Kidney (tissue), 14 donors: ENCODE data around the gene SF3A1. TPM values are rescaled to one million over a fixed set of nuclear protein-coding genes. Genes with fewer than 3 reads are reported as not detected.
A peak's percentile ranks its signal among the peaks of the same experiment; 100 is the strongest.

Experiments used
- DNase-seq, 5 donors: peaks; one replicate each; pipeline ENCODE4 v3.0.0-alpha.2; 2013 to 2020
- FAIRE-seq: peaks from 2 replicates; lab custom pipeline; 2012; peaks lifted over from hg19 to GRCh38; lab: Jason Lieb, UNC
- H3K27ac ChIP-seq, 2 donors: one replicate each; pipeline ENCODE4 v1.7.0; 2013; ENCODE audit warnings: low read depth in 2 of 2, low read length in 2 of 2, inconsistent platforms in 1 of 2
- H3K27me3 ChIP-seq: one replicate; pipeline ENCODE4 v1.7.1; 2013; ENCODE audit warnings: low read length, inconsistent platforms; ENCODE audit not compliant: control insufficient read depth, insufficient read depth
- H3K36me3 ChIP-seq, 3 donors: one replicate each; pipeline versions ENCODE4 v1.7.0 to v1.7.1; 2013; ENCODE audit warnings: low read length in 3 of 3, control low read depth in 1 of 3, inconsistent platforms in 1 of 3; ENCODE audit not compliant: insufficient read depth in 3 of 3, control insufficient read depth in 2 of 3
- H3K4me1 ChIP-seq, 3 donors: one replicate each; pipeline versions ENCODE4 v1.7.0 to v1.7.1; 2013; ENCODE audit warnings: low read length in 3 of 3, inconsistent platforms in 1 of 3, low read depth in 1 of 3; ENCODE audit not compliant: control insufficient read depth in 2 of 3, insufficient read depth in 2 of 3
- H3K4me3 ChIP-seq, 3 donors: one replicate each; pipeline versions ENCODE4 v1.7.0 to v1.8.1; 2013; ENCODE audit warnings: low read length in 3 of 3, control low read depth in 1 of 3, inconsistent platforms in 1 of 3
- H3K9ac ChIP-seq, 3 donors: one replicate each; pipeline versions ENCODE4 v1.7.0 to v1.7.1; 2013; ENCODE audit warnings: low read length in 3 of 3, control low read depth in 1 of 3, inconsistent platforms in 1 of 3
- H3K9me3 ChIP-seq, 3 donors: one replicate each; pipeline versions ENCODE4 v1.7.0 to v1.7.1; 2013; ENCODE audit warnings: low read length in 3 of 3, control low read depth in 1 of 3, inconsistent platforms in 1 of 3; ENCODE audit not compliant: control insufficient read depth in 2 of 3, insufficient read depth in 1 of 3
- CTCF ChIP-seq: IDR thresholded peaks from 3 replicates; pipeline ENCODE4 v1.5.1; 2012; ENCODE audit warnings: mild to moderate bottlenecking, moderate library complexity, borderline replicate concordance; ENCODE audit not compliant: insufficient read depth; ENCODE audit errors: extremely low read depth
- intact Hi-C: fragments of 100-400 bp; cut with DNase I; formaldehyde crosslinking; loops from one replicate; pipeline ENCODE4 v1.11.1; 2022
- polyA plus RNA-seq: library from polyadenylated mRNA; stranded (reverse); fragments of 350-450 nt; fragmentation: Illumina TruSeq; extraction: RNeasy Lipid Tissue Mini Kit (QIAGEN cat#74804); gene quantifications from one replicate; pipeline ENCODE4 v1.2.3, GENCODE V29; 2014; ENCODE audit warnings: low read depth, low replicate concordance; ENCODE audit not compliant: insufficient read depth
- total RNA-seq: library from RNA; stranded (reverse); fragmentation: NEBNext Ultra II Directional; extraction: Animal tissue kit (Norgen Biotek cat#: 25700); gene quantifications from one replicate; pipeline ENCODE4 v1.2.1, GENCODE V29; 2021
- donor health status: control.
- donor health status: control.
- donor health status: control.
- donor health status: control.
- donor health status: control.
- donor health status: DM: yes; HTN: yes; CAD: no.
- donor health status: Normal renal cell carcinoma (clear cell type).

The SF3A1 gene
- total and polyA plus RNA-seq, 2 donors from 2014 or later = 23.7 to 179 TPM

- no peak for FAIRE-seq
- Histone ChIP-seq H3K9ac (peak overlapping the region in 2 of 3 donors; percentile 23 to 44), H3K27ac (peak overlapping the region in 1 of 2 donors; percentile 63), H3K27me3 (no peaks in the 10 kb centered on the region), H3K4me1 (peaks cover 8 to 88% (median 76%) of the 10 kb centered on the region in 3 donors), H3K9me3 (no peaks in the 10 kb centered on the region), H3K4me3 (peak overlapping the region in 1 of 3 donors; percentile 11), H3K36me3 (peaks cover 0 to 11% (median 10%) of the 10 kb centered on the region in 3 donors)
- DNase-seq = no peak
- intact Hi-C loops = no loop called here
- TF ChIP-seq CTCF = no peak
Observed at GRCh38 chr22:30307041-30307574, 49.6 kb downstream of the SF3A1 start.

- no peak for TF ChIP-seq CTCF
- no peaks in the 10 kb centered on the region for H3K27me3 ChIP-seq
- intact Hi-C loops = no loop called here
- FAIRE-seq = no peak
- no peak for DNase-seq
- H3K4me3 ChIP-seq = no peak overlapping the region
- H3K9ac ChIP-seq = peak overlapping the region in 1 of 3 donors; percentile 44
- H3K4me1 ChIP-seq = peaks cover 8 to 88% (median 76%) of the 10 kb centered on the region in 3 donors
- H3K9me3 ChIP-seq = no peaks in the 10 kb centered on the region
- H3K27ac ChIP-seq = peak overlapping the region; percentile 63 to 88
- H3K36me3 ChIP-seq = peaks cover 0 to 13% (median 10%) of the 10 kb centered on the region in 3 donors
Observed at GRCh38 chr22:30306627-30307011, 50.1 kb downstream of the SF3A1 start.

DNA sequence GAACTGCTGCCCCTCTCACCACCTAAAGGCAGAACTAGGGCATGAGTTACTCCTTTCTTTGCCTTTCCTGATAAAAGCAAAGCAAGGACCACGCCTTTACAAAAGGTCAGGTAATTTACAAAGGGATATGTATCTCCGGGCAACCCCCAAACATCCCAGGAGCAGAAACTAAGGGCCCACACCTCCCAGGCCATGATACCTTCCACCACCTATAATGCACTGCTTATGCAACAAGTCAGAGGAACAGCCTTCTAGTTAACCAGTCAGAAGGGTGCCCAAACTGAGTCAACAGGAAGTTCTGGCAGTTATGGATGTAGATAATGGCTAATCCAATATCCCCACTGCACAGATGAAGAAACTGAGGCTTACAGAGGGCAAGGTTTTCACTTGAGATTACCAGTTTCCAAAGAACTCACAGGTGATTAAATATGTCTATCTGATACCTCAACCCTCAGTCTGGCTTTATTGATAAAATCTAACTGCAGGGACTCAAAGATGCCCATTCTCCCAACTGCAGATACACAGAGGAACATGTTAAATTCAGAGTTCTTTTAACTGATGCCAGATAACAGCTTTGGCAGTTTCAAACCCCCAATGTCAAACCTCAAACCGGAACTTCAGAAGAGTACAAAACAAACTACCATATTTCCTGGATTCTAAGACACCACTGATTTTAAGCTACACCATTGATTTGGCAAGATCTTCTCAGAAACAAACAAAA, 50.6 kb downstream of the SF3A1 start:
- Histone ChIP-seq H3K4me3 (peak overlapping the region in 1 of 3 donors; percentile 7), H3K36me3 (peaks cover 0 to 17% (median 10%) of the 10 kb centered on the region in 3 donors), H3K27me3 (no peaks in the 10 kb centered on the region), H3K4me1 (peaks cover 8 to 85% (median 71%) of the 10 kb centered on the region in 3 donors), H3K9ac (peak overlapping the region in 1 of 3 donors; percentile 60), H3K27ac (peak overlapping the region; percentile 88 to 92), H3K9me3 (no peaks in the 10 kb centered on the region)
- FAIRE-seq = no peak
- intact Hi-C loops = no loop called here
- no peak for DNase-seq
- no peak for TF ChIP-seq CTCF
